K562 treated with DMSO at 1 percent for 4 hours (cell line): ENCODE results near the gene SPX. TPM values are rescaled to one million over a fixed set of nuclear protein-coding genes. Genes with fewer than 3 reads are reported as not detected.

ENCODE experiments used
- total RNA-seq: library from RNA; unstranded; fragments of 300-600 nt; gene quantifications from 2 replicates; pipeline ENCODE4 v1.2.3, GENCODE V29; 2022; ENCODE audit not compliant: insufficient read depth

Gene SPX, protein sequence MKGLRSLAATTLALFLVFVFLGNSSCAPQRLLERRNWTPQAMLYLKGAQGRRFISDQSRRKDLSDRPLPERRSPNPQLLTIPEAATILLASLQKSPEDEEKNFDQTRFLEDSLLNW
- 0.91 TPM in 1 of 2 replicates, not detected in the other for total RNA-seq

DNA sequence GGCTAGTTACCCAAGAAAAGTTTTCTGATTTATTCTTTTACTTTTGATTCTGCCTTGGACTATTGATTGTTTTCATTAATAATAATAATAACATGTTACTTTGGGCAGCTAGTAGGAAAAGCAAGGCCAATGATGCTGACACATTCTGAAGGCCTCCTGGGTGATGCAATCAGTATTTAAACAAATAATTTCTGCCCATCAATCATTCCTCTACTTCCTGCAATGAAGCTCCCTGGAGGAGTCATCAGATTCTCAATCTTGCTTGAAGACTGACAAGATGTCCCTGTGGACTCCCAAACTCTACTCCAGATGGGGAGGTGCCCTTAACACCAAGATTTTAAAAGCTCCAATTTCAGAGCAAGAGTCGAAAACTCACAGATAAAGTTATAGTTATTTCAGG lies at the start of gene SPX:
Gene SPX (plus strand): TSS at position 244 of the 400 bp plus-strand sequence. CDS start 177 bp downstream, outside the sequence.

DNA sequence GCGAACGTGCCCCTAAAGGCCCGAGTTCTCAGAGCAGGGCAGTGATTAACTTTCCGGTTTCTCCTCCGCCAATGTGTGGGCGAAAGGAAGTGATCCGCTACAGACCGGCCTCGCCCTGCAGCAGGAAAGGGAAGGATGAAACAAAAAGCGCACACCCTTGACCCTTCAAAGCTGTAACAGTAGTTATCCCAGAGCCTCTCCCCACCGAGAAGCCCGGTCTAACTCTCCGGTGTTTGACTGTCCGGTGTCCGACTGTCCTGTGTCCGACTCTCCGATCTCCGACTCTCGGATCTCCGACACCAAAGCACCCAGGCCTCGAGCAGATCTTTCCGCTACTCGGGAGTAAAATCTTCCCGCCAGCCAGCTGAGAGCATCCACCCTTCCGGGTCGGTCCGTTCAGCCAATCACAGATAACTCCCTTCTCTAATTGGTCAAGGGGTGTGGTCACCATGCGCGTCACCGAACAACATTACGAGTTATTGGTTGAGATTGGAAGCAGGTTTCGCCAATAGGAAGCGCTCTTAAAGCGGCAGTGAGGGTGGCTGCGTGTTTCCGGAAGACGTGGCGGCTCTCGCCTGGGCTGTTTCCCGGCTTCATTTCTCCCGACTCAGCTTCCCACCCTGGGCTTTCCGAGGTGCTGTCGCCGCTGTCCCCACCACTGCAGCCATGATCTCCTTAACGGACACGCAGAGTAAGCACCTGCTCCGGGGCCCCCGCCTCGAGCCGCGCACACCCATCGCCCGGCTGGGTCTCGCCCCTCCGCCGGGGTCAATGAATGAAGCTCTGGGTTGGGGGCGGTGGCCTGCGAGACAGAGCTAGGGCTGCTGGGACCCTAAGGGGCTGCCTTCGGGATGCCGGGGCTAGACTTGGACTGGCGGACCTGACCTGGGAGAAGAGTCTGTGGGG lies 24.6 kb upstream of the SPX start, which contains the start of the genes GOLT1B and RECQL:
Gene GOLT1B (plus strand): TSS at position 532 of the 906 bp plus-strand sequence. CDS start 135 bp downstream, at position 667.
Gene RECQL (minus strand): TSS at position 378 of the 906 bp plus-strand sequence. CDS start 2,065 bp downstream, outside the sequence.

Other genes with a start within 250 kb of the SPX start
- gene SLCO1A2, start 191.4 kb upstream of the SPX start, total RNA-seq, result 2.1 and 2.2 TPM in 2 replicates
- not detected in 2 replicates for gene IAPP, start 153.4 kb upstream of the SPX start, total RNA-seq
- gene PYROXD1, start 88.6 kb upstream of the SPX start, total RNA-seq, result 6.5 and 7.2 TPM in 2 replicates
- gene RECQL, start 24.7 kb upstream of the SPX start, total RNA-seq, result 20.8 and 26.5 TPM in 2 replicates
- gene GOLT1B, start 24.5 kb upstream of the SPX start, total RNA-seq, result 5.9 and 13.4 TPM in 2 replicates
- gene GYS2, start 78.6 kb downstream of the SPX start, total RNA-seq, result not detected in 2 replicates
- 684 and 690 TPM in 2 replicates for gene LDHB, start 131.5 kb downstream of the SPX start, total RNA-seq
- gene KCNJ8, start 248.4 kb downstream of the SPX start, total RNA-seq, result 0.58 TPM in 1 of 2 replicates, not detected in the other